IPS-18c (cell line): ENCODE measurements around the gene KIF26B.

Source experiments
- H3K4me3 ChIP-seq: 2 replicates; pipeline ENCODE4 v1.7.0; 2013; ENCODE audit warnings: low read depth, mild to moderate bottlenecking, low read length, moderate library complexity; ENCODE audit not compliant: insufficient read depth
- H3K9me3 ChIP-seq: one replicate; pipeline ENCODE4 v1.6.1; 2013; ENCODE audit warnings: mild to moderate bottlenecking, low read length, moderate library complexity; ENCODE audit not compliant: control insufficient read depth, insufficient read depth

The KIF26B gene

GRCh38 chr1:245454051-245454450, 299.3 kb downstream of the KIF26B start:
- Histone ChIP-seq H3K4me3 (no peak overlapping the region), H3K9me3 (peaks cover 2% of the 10 kb centered on the region)

- Histone ChIP-seq H3K9me3 (peaks cover 4% of the 10 kb centered on the region), H3K4me3 (no peak overlapping the region)
Measured at GRCh38 chr1:245457562-245457961, 302.8 kb downstream of the KIF26B start.

- Histone ChIP-seq H3K4me3 (no peak overlapping the region), H3K9me3 (peaks cover 4% of the 10 kb centered on the region)
Measured at GRCh38 chr1:245458234-245458633, 303.4 kb downstream of the KIF26B start.

GRCh38 chr1:245458761-245459174, 304.0 kb downstream of the KIF26B start:
- Histone ChIP-seq H3K4me3 (no peak overlapping the region), H3K9me3 (peaks cover 4% of the 10 kb centered on the region)

GRCh38 chr1:245459621-245460020, 304.8 kb downstream of the KIF26B start:
- peaks cover 2% of the 10 kb centered on the region for H3K9me3 ChIP-seq
- H3K4me3 ChIP-seq: no peak overlapping the region

- H3K4me3 ChIP-seq: no peak overlapping the region
- H3K9me3 ChIP-seq: peaks cover 2% of the 10 kb centered on the region
Measured at GRCh38 chr1:245461681-245462080, 306.9 kb downstream of the KIF26B start.

GRCh38 chr1:245462161-245462560, 307.4 kb downstream of the KIF26B start:
- peaks cover 6% of the 10 kb centered on the region for H3K9me3 ChIP-seq

GRCh38 chr1:245463392-245464165, 308.8 kb downstream of the KIF26B start:
- H3K9me3 ChIP-seq: peaks cover 6% of the 10 kb centered on the region
- no peak overlapping the region for H3K4me3 ChIP-seq

More at GRCh38 chr1:245462161-245462560, 307.4 kb downstream of the KIF26B start:
- no peak overlapping the region for H3K4me3 ChIP-seq

GRCh38 chr1:245464290-245464689, 309.5 kb downstream of the KIF26B start:
- peaks cover 6% of the 10 kb centered on the region for H3K9me3 ChIP-seq
- H3K4me3 ChIP-seq: no peak overlapping the region

- peaks cover 3% of the 10 kb centered on the region for H3K9me3 ChIP-seq
- no peak overlapping the region for H3K4me3 ChIP-seq
Measured at GRCh38 chr1:245465666-245466065, 310.9 kb downstream of the KIF26B start.

- Histone ChIP-seq H3K4me3 (no peak overlapping the region), H3K9me3 (peaks cover 3% of the 10 kb centered on the region)
Measured at GRCh38 chr1:245466261-245466660, 311.5 kb downstream of the KIF26B start.

GRCh38 chr1:245467804-245468203, 313.0 kb downstream of the KIF26B start:
- H3K4me3 ChIP-seq: no peak overlapping the region
- H3K9me3 ChIP-seq: peaks cover 3% of the 10 kb centered on the region

GRCh38 chr1:245469006-245469405, 314.2 kb downstream of the KIF26B start:
- Histone ChIP-seq H3K4me3 (no peak overlapping the region), H3K9me3 (peaks cover 3% of the 10 kb centered on the region)

- H3K4me3 ChIP-seq: no peak overlapping the region
- peaks cover 3% of the 10 kb centered on the region for H3K9me3 ChIP-seq
Measured at GRCh38 chr1:245469734-245470133, 314.9 kb downstream of the KIF26B start.

- Histone ChIP-seq H3K4me3 (no peak overlapping the region), H3K9me3 (no peaks in the 10 kb centered on the region)
Measured at GRCh38 chr1:245475126-245475525, 320.3 kb downstream of the KIF26B start.

- H3K9me3 ChIP-seq: no peaks in the 10 kb centered on the region
- no peak overlapping the region for H3K4me3 ChIP-seq
Measured at GRCh38 chr1:245475961-245476516, 321.3 kb downstream of the KIF26B start.

- H3K4me3 ChIP-seq: no peak overlapping the region
- H3K9me3 ChIP-seq: no peaks in the 10 kb centered on the region
Measured at GRCh38 chr1:245477941-245478340, 323.2 kb downstream of the KIF26B start.

GRCh38 chr1:245480393-245481120, 325.8 kb downstream of the KIF26B start:
- Histone ChIP-seq H3K9me3 (no peaks in the 10 kb centered on the region), H3K4me3 (no peak overlapping the region)
